Activated CD4-positive, alpha-beta T cell treated with anti-CD3 and anti-CD28 coated beads, Interleukin-2, amount 50 U/mL, for 1 hour (primary cell): ENCODE results near the gene USF2.

ENCODE experiments used
- DNase-seq: peaks from one replicate; pipeline ENCODE4 v3.0.0-alpha.2; 2020

The USF2 gene

GRCh38 chr19:35303357-35303915 lies 34.7 kb downstream of the USF2 start:
- no peak for DNase-seq

- no peak for DNase-seq
Measured at GRCh38 chr19:35304036-35304435, 35.3 kb downstream of the USF2 start.

GRCh38 chr19:35305181-35305580 lies 36.4 kb downstream of the USF2 start:
- DNase-seq = no peak

GRCh38 chr19:35306473-35307246 lies 37.9 kb downstream of the USF2 start:
- DNase-seq = no peak

GRCh38 chr19:35307931-35308330 lies 39.2 kb downstream of the USF2 start:
- no peak for DNase-seq

- no peak for DNase-seq
Measured at GRCh38 chr19:35308910-35309309, 40.1 kb downstream of the USF2 start.

GRCh38 chr19:35309481-35310279 lies 40.9 kb downstream of the USF2 start:
- DNase-seq = no peak

GRCh38 chr19:35310331-35310730 lies 41.6 kb downstream of the USF2 start:
- DNase-seq = no peak

- DNase-seq = no peak
Measured at GRCh38 chr19:35310811-35311465, 42.2 kb downstream of the USF2 start.

GRCh38 chr19:35311901-35312665 lies 43.3 kb downstream of the USF2 start:
- DNase-seq = no peak

- DNase-seq = no peak
Measured at GRCh38 chr19:35313587-35313986, 44.8 kb downstream of the USF2 start.

- DNase-seq = no peak
Measured at GRCh38 chr19:35314031-35314430, 45.3 kb downstream of the USF2 start.

GRCh38 chr19:35314858-35315470 lies 46.2 kb downstream of the USF2 start:
- DNase-seq = no peak

- DNase-seq = no peak
Measured at GRCh38 chr19:35315883-35316282, 47.1 kb downstream of the USF2 start.

- DNase-seq = no peak
Measured at GRCh38 chr19:35316560-35316959, 47.8 kb downstream of the USF2 start.

GRCh38 chr19:35317464-35318043 lies 48.8 kb downstream of the USF2 start:
- DNase-seq = no peak

GRCh38 chr19:35318679-35319448 lies 50.1 kb downstream of the USF2 start:
- DNase-seq = no peak

GRCh38 chr19:35320065-35320713 lies 51.4 kb downstream of the USF2 start:
- no peak for DNase-seq

- no peak for DNase-seq
Measured at GRCh38 chr19:35321291-35321690, 52.5 kb downstream of the USF2 start.

GRCh38 chr19:35322014-35322413 lies 53.3 kb downstream of the USF2 start:
- DNase-seq = no peak
